Left lung (tissue), 10 donors: Measurements from ENCODE around the gene IMMP2L. TPM values are rescaled to one million over a fixed set of nuclear protein-coding genes. Genes with fewer than 3 reads are reported as not detected.
A peak's percentile ranks its signal among the peaks of the same experiment; 100 is the strongest.

Source experiments
- ATAC-seq: fragments of 200-7000 bp; cut with Tn5 transposase; one replicate; pipeline ENCODE4 v1.9.1; 2020; ENCODE audit warnings: moderate library complexity
- DNase-seq, 4 donors: peaks; one replicate each; pipeline ENCODE4 v3.0.0-alpha.2; 2013 to 2020
- H3K27ac ChIP-seq, 2 donors: fragments of 200-600 bp; sonication (generic) in 1 of 2; one replicate each; pipeline versions ENCODE4 v1.5.0 to v1.8.0; 2020 to 2021
- H3K27me3 ChIP-seq, 2 donors: fragments of 200-600 bp; sonication (generic) in 1 of 2; one replicate each; pipeline versions ENCODE4 v1.5.0 to v1.8.0; 2020 to 2021
- H3K36me3 ChIP-seq, 2 donors: fragments of 200-600 bp; sonication (generic) in 1 of 2; one replicate each; pipeline versions ENCODE4 v1.5.0 to v1.8.0; 2020 to 2021
- H3K4me1 ChIP-seq, 2 donors: fragments of 200-600 bp; one replicate each; pipeline ENCODE4 v1.8.0; 2021
- H3K4me3 ChIP-seq, 2 donors: fragments of 200-600 bp; sonication (generic) in 1 of 2; one replicate each; pipeline versions ENCODE4 v1.5.0 to v1.8.0; 2020 to 2021; ENCODE audit warnings: mild to moderate bottlenecking in 1 of 2
- H3K9me3 ChIP-seq, 2 donors: fragments of 200-600 bp; sonication (generic) in 1 of 2; one replicate each; pipeline versions ENCODE4 v1.5.0 to v1.8.0; 2020 to 2021
- intact Hi-C, 2 donors: fragments of 100-400 bp; cut with DNase I; formaldehyde crosslinking; loops; one replicate each; pipeline versions ENCODE4 v1.11.2 to v1.14.2; 2022
- polyA plus RNA-seq, 6 donors: library from polyadenylated mRNA; unstranded; fragments of 120-200 nt; gene quantifications; one replicate each; pipeline ENCODE4 v1.2.1, GENCODE V29; 2013; ENCODE audit not compliant: insufficient read length in 6 of 6
- total RNA-seq, 2 donors: library from RNA; stranded (reverse); fragmentation: NEBNext Ultra II Directional; extraction: Animal tissue kit (Norgen Biotek cat#: 25700); gene quantifications; one replicate each; pipeline ENCODE4 v1.2.1, GENCODE V29; 2021
- TF ChIP-seq, protein P1 (sequence below), 2 donors: fragments of 200-600 bp; sonication (generic) in 1 of 2; IDR thresholded peaks; one replicate each; pipeline versions ENCODE4 v1.5.0 to v1.8.0; 2021; ENCODE audit warnings: antibody characterized with exemption in 2 of 2
- donor health status: DM: no; HTN: yes; CAD: no.
- donor health status: DM: no; HTN: no; CAD: no.

The IMMP2L gene
- total and polyA plus RNA-seq, 8 donors: 10.3 to 30.1 (median 25.7) TPM

DNA sequence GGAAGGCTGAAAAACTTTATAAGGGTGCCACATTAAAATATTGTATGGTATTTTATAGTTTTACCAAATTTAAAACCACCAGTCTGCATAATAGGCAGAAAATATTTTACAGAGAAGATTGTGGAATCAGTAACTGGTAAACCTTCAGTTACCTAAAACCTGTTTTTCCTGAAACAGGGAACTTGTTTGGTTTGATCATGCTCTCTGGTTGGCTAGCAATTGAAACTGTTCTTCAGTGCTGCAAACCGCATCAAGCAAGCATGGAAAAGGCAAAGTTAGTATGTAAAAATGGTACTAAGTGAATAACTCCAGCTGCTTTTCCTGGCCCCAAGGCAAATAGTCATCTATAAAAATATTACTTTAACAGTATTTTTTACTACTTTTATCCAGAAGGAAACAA lies 788.2 kb downstream of the IMMP2L start:
- Histone ChIP-seq H3K27me3 (no peaks in the 10 kb centered on the region), H3K27ac (no peak overlapping the region), H3K4me3 (no peak overlapping the region), H3K36me3 (no peaks in the 10 kb centered on the region), H3K4me1 (no peaks in the 10 kb centered on the region), H3K9me3 (no peaks in the 10 kb centered on the region)
- intact Hi-C loops: no loop called here
- no peak for ATAC-seq
- TF ChIP-seq, protein P1, sequence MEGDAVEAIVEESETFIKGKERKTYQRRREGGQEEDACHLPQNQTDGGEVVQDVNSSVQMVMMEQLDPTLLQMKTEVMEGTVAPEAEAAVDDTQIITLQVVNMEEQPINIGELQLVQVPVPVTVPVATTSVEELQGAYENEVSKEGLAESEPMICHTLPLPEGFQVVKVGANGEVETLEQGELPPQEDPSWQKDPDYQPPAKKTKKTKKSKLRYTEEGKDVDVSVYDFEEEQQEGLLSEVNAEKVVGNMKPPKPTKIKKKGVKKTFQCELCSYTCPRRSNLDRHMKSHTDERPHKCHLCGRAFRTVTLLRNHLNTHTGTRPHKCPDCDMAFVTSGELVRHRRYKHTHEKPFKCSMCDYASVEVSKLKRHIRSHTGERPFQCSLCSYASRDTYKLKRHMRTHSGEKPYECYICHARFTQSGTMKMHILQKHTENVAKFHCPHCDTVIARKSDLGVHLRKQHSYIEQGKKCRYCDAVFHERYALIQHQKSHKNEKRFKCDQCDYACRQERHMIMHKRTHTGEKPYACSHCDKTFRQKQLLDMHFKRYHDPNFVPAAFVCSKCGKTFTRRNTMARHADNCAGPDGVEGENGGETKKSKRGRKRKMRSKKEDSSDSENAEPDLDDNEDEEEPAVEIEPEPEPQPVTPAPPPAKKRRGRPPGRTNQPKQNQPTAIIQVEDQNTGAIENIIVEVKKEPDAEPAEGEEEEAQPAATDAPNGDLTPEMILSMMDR (IDR thresholded peaks at IDR 0.05): no peak
- peak in 1 of 4 donors; percentile 47 for DNase-seq

DNA sequence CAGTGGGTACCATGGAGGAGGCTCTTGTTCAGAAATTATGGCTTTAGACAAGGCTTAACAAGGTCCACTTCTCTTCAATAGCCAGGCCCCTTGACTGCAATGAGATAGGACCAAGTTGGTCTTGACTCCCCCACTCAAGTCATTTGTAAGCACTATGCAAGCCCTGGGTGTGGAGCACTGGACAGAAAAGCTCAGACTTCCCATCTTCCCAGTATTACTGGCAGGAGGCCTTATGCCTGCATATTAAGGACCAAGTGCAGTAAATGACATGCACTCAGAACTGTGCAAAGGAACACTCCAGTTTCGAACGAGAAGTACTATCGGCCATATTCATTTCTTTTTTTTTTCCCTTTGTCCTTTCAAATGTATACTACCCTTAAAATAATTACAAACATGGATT lies 789.7 kb downstream of the IMMP2L start:
- Histone ChIP-seq H3K27me3 (no peaks in the 10 kb centered on the region), H3K9me3 (no peaks in the 10 kb centered on the region), H3K4me1 (no peaks in the 10 kb centered on the region), H3K4me3 (no peak overlapping the region), H3K27ac (no peak overlapping the region), H3K36me3 (no peaks in the 10 kb centered on the region)
- TF ChIP-seq, protein P1 (IDR thresholded peaks at IDR 0.05): no peak
- DNase-seq (no peak), ATAC-seq (no peak)
- intact Hi-C loops: no loop called here

DNA sequence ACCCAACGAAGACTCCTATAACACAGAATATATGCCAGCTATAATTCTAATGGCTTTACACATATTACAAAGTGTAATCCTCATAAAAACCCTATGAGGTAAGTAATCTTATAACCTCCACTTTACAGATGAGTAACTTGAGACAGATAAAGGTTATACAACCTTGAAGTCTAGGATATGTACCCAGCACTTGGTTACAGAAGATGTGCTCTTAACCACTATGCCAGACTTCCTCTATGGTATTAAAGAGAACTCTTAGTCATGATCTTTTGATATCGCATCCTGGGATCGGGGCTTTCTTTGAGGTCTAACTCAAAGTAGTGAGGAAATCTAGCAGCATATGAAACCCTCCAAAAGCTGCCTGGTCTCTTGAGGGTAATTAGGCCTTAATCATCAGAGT lies 790.6 kb downstream of the IMMP2L start:
- no peak overlapping the region for H3K27ac ChIP-seq
- DNase-seq: no peak
- H3K4me3 ChIP-seq: no peak overlapping the region
- no peaks in the 10 kb centered on the region for H3K4me1 ChIP-seq
- intact Hi-C loops: no loop called here
- H3K36me3 ChIP-seq: no peaks in the 10 kb centered on the region
- TF ChIP-seq, protein P1 (IDR thresholded peaks at IDR 0.05): no peak
- ATAC-seq: no peak
- no peaks in the 10 kb centered on the region for H3K27me3 ChIP-seq
- H3K9me3 ChIP-seq: no peaks in the 10 kb centered on the region

DNA sequence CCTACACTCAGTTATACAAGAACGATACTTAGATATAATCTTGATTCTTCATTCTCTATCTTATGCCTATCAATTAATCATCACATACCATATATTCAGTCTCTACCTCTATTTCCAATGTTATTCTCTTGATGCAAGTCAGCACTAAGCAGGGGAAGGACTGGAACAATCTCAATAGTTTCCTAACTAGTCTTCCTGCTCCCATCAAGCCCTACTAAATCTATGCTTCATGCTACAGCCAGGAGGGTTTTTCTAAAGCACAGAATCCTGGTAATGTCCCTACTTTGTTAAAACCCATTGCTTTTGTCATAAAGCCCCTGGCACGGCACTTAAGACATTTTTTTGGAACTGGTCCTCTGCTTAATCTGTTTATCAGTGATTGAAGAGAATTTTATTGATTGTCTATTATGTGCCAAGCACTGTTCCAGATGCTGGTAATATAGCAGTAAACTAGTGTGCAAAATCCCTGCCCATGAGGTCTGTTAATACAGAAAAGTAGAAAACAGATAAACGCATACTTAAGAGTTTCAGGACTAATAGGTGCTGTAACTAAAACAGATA lies 794.7 kb downstream of the IMMP2L start:
- intact Hi-C loops: no loop called here
- no peak overlapping the region for H3K4me3 ChIP-seq
- H3K9me3 ChIP-seq: no peaks in the 10 kb centered on the region
- no peaks in the 10 kb centered on the region for H3K36me3 ChIP-seq
- H3K27ac ChIP-seq: no peak overlapping the region
- DNase-seq: no peak
- TF ChIP-seq, protein P1 (IDR thresholded peaks at IDR 0.05): no peak
- H3K27me3 ChIP-seq: no peaks in the 10 kb centered on the region
- no peak for ATAC-seq
- H3K4me1 ChIP-seq: no peaks in the 10 kb centered on the region

DNA sequence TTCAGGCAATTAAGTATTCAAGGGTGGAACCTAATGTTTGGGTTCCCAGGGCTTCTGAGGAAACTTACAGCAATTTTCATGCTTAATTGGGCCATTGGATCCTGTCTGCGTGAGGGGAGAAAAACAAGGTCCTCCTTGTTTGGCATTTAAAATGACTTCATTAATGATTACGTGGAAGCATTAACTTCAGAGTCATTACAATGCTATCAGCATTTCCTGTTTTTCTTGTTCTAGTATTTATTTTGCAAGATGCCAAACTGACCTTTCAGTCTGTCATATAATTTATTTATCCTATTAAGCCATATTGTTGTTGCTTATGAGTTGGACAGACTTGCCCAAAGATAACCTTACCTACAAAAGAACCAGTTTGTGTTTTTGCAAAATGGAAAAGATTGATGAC lies 795.4 kb downstream of the IMMP2L start:
- ATAC-seq: no peak
- H3K4me1 ChIP-seq: no peaks in the 10 kb centered on the region
- intact Hi-C loops: no loop called here

More for the DNA sequence above, 795.4 kb downstream of the IMMP2L start:
- Histone ChIP-seq H3K9me3 (no peaks in the 10 kb centered on the region), H3K27me3 (no peaks in the 10 kb centered on the region), H3K36me3 (no peaks in the 10 kb centered on the region), H3K27ac (no peak overlapping the region), H3K4me3 (no peak overlapping the region)
- peak in 1 of 4 donors; percentile 21 for DNase-seq
- TF ChIP-seq, protein P1 (IDR thresholded peaks at IDR 0.05): no peak
